Suprapubic skin (tissue), 4 donors: ENCODE measurements around the gene WNK3. TPM values are rescaled to one million over a fixed set of nuclear protein-coding genes. Genes with fewer than 3 reads are reported as not detected.

ENCODE experiments used
- DNase-seq, 2 donors: peaks; one replicate each; pipeline ENCODE4 v3.0.0-alpha.2; 2019; ENCODE audit warnings: low spot score in 2 of 2
- H3K27ac ChIP-seq: fragments of 200-600 bp; sonication (generic); one replicate; pipeline ENCODE4 v1.5.1; 2019
- H3K27me3 ChIP-seq: fragments of 200-600 bp; sonication (generic); one replicate; pipeline ENCODE4 v1.5.1; 2019
- H3K36me3 ChIP-seq: fragments of 200-600 bp; sonication (generic); one replicate; pipeline ENCODE4 v1.5.1; 2019
- H3K4me1 ChIP-seq: fragments of 200-600 bp; sonication (generic); one replicate; pipeline ENCODE4 v1.5.1; 2019
- H3K4me3 ChIP-seq: fragments of 200-600 bp; sonication (generic); one replicate; pipeline ENCODE4 v1.5.1; 2019; ENCODE audit warnings: mild to moderate bottlenecking
- H3K9me3 ChIP-seq: fragments of 200-600 bp; sonication (generic); one replicate; pipeline ENCODE4 v1.5.1; 2019
- CTCF ChIP-seq, 2 donors: fragments of 200-600 bp in 1 of 2; fragments of 450-650 bp in 1 of 2; sonication (generic) in 1 of 2; IDR thresholded peaks; one replicate each; pipeline ENCODE4 v1.5.1; 2016 to 2019; ENCODE audit warnings: antibody characterized with exemption in 2 of 2, mild to moderate bottlenecking in 1 of 2, moderate library complexity in 1 of 2
- EP300 ChIP-seq: sonication (generic); formaldehyde crosslinking; IDR thresholded peaks from one replicate; pipeline ENCODE4 v1.6.1; 2017; ENCODE audit warnings: antibody characterized with exemption
- POLR2A ChIP-seq, 2 donors: fragments of 450-650 bp; IDR thresholded peaks; one replicate each; pipeline ENCODE4 v1.6.1; 2017; ENCODE audit warnings: antibody characterized with exemption in 2 of 2, mild to moderate bottlenecking in 2 of 2, moderate library complexity in 2 of 2
- POLR2AphosphoS5 ChIP-seq, 3 donors: sonication (generic); formaldehyde crosslinking; IDR thresholded peaks; one replicate each; pipeline ENCODE4 v1.6.1; 2017; ENCODE audit warnings: antibody characterized with exemption in 3 of 3
- WGBS: methylation state at CpG from one replicate; pipeline ENCODE4 v1.1.5; 2018; 5-methylcytosine and 5-hydroxymethylcytosine counted together
- total RNA-seq, 4 donors: library from RNA; depleted of rRNA; stranded (reverse); fragments of >200 nt; gene quantifications; one replicate each; pipeline ENCODE4 v1.1.0, GENCODE V29; 2016

WNK3 gene
- total RNA-seq, 4 donors from 2014 or later: 0.34 to 1.4 (median 0.82) TPM

- H3K4me1 ChIP-seq: no peaks in the 10 kb centered on the region
- no peak for TF ChIP-seq EP300
- TF ChIP-seq POLR2A (IDR thresholded peaks at IDR 0.05): no peak
- TF ChIP-seq CTCF (IDR thresholded peaks at IDR 0.05): no peak
- TF ChIP-seq POLR2AphosphoS5 (IDR thresholded peaks at IDR 0.05): no peak
- no peak overlapping the region for H3K4me3 ChIP-seq
- no peak for DNase-seq
- no peaks in the 10 kb centered on the region for H3K9me3 ChIP-seq
- H3K36me3 ChIP-seq: no peaks in the 10 kb centered on the region
- no peak overlapping the region for H3K27ac ChIP-seq
- H3K27me3 ChIP-seq: no peaks in the 10 kb centered on the region
Observed at GRCh38 chrX:54246866-54247265, 111.0 kb downstream of the WNK3 start.

GRCh38 chrX:54238588-54238987, 119.3 kb downstream of the WNK3 start:
- no peak overlapping the region for H3K27ac ChIP-seq
- no peaks in the 10 kb centered on the region for H3K36me3 ChIP-seq
- H3K27me3 ChIP-seq: no peaks in the 10 kb centered on the region
- no peak for DNase-seq
- H3K4me3 ChIP-seq: no peak overlapping the region
- H3K9me3 ChIP-seq: no peaks in the 10 kb centered on the region
- 97% methylated on average over 4 of the region's 4 CpGs for WGBS
- TF ChIP-seq CTCF (IDR thresholded peaks at IDR 0.05) (no peak), POLR2AphosphoS5 (IDR thresholded peaks at IDR 0.05) (no peak), EP300 (no peak), POLR2A (IDR thresholded peaks at IDR 0.05) (no peak)
- H3K4me1 ChIP-seq: no peaks in the 10 kb centered on the region

- WGBS: 71% methylated on average over 4 of the region's 4 CpGs
- Histone ChIP-seq H3K4me3 (no peak overlapping the region), H3K36me3 (no peaks in the 10 kb centered on the region), H3K27ac (no peak overlapping the region), H3K9me3 (no peaks in the 10 kb centered on the region), H3K4me1 (no peaks in the 10 kb centered on the region), H3K27me3 (no peaks in the 10 kb centered on the region)
- DNase-seq: no peak
- TF ChIP-seq POLR2AphosphoS5 (IDR thresholded peaks at IDR 0.05): no peak
- TF ChIP-seq POLR2A (IDR thresholded peaks at IDR 0.05): no peak
Observed at GRCh38 chrX:54237014-54237413, 120.8 kb downstream of the WNK3 start.

- WGBS: 79% methylated on average over 4 of the region's 4 CpGs
- no peaks in the 10 kb centered on the region for H3K4me1 ChIP-seq
- no peak for TF ChIP-seq EP300
- TF ChIP-seq POLR2A (IDR thresholded peaks at IDR 0.05): no peak
- TF ChIP-seq POLR2AphosphoS5 (IDR thresholded peaks at IDR 0.05): no peak
- no peak for TF ChIP-seq CTCF (IDR thresholded peaks at IDR 0.05)
- no peaks in the 10 kb centered on the region for H3K36me3 ChIP-seq
- H3K4me3 ChIP-seq: no peak overlapping the region
- H3K27ac ChIP-seq: no peak overlapping the region
- H3K9me3 ChIP-seq: no peaks in the 10 kb centered on the region
- H3K27me3 ChIP-seq: no peaks in the 10 kb centered on the region
- no peak for DNase-seq
Observed at GRCh38 chrX:54230435-54231148, 127.3 kb downstream of the WNK3 start.

GRCh38 chrX:54223581-54223980, 134.3 kb downstream of the WNK3 start:
- H3K27ac ChIP-seq: no peak overlapping the region
- 86% methylated on average over 2 of the region's 2 CpGs for WGBS
- H3K4me1 ChIP-seq: no peaks in the 10 kb centered on the region
- H3K4me3 ChIP-seq: no peak overlapping the region
- TF ChIP-seq CTCF (IDR thresholded peaks at IDR 0.05): no peak
- no peak for TF ChIP-seq EP300
- no peak for TF ChIP-seq POLR2A (IDR thresholded peaks at IDR 0.05)
- no peak for TF ChIP-seq POLR2AphosphoS5 (IDR thresholded peaks at IDR 0.05)
- no peaks in the 10 kb centered on the region for H3K36me3 ChIP-seq
- H3K27me3 ChIP-seq: no peaks in the 10 kb centered on the region
- DNase-seq: no peak
- no peaks in the 10 kb centered on the region for H3K9me3 ChIP-seq

- Histone ChIP-seq H3K27ac (no peak overlapping the region), H3K4me1 (no peaks in the 10 kb centered on the region), H3K4me3 (no peak overlapping the region), H3K36me3 (no peaks in the 10 kb centered on the region), H3K27me3 (no peaks in the 10 kb centered on the region), H3K9me3 (no peaks in the 10 kb centered on the region)
- WGBS: 89% methylated on average over 3 of the region's 3 CpGs
- no peak for DNase-seq
- TF ChIP-seq EP300 (no peak), POLR2AphosphoS5 (IDR thresholded peaks at IDR 0.05) (no peak), CTCF (IDR thresholded peaks at IDR 0.05) (no peak), POLR2A (IDR thresholded peaks at IDR 0.05) (no peak)
Observed at GRCh38 chrX:54213603-54214002, 144.2 kb downstream of the WNK3 start.
